Stimulated activated CD8-positive, alpha-beta memory T cell treated with anti-CD3 and anti-CD28 coated beads, Interleukin-4, amount 100 ng/mL, for 24 hours (primary cell): ENCODE results near the gene GALNT10.

Experiments
- DNase-seq: peaks from one replicate; pipeline ENCODE4 v3.0.0-alpha.2; 2020; ENCODE audit warnings: low read depth

Gene GALNT10

GRCh38 chr5:154178661-154179060 is 11.9 kb upstream of the GALNT10 start:
- no peak for DNase-seq

- no peak for DNase-seq
These were observed 10.5 kb upstream of the GALNT10 start for GRCh38 chr5:154179846-154180710.

GRCh38 chr5:154181161-154181560 is 9.4 kb upstream of the GALNT10 start:
- DNase-seq = no peak

- no peak for DNase-seq
These were observed 1.2 kb upstream of the GALNT10 start for GRCh38 chr5:154189256-154189818.

- DNase-seq = peak; percentile 64
These were observed 526 bp upstream of the GALNT10 start for GRCh38 chr5:154189819-154190594.

GRCh38 chr5:154191467-154192261 is 1.1 kb downstream of the GALNT10 start:
- DNase-seq = no peak

GRCh38 chr5:154193283-154193682 is 2.8 kb downstream of the GALNT10 start:
- no peak for DNase-seq

GRCh38 chr5:154193701-154194121 is 3.2 kb downstream of the GALNT10 start:
- no peak for DNase-seq

- no peak for DNase-seq
These were observed 4.1 kb downstream of the GALNT10 start for GRCh38 chr5:154194345-154195329.

- no peak for DNase-seq
These were observed 5.7 kb downstream of the GALNT10 start for GRCh38 chr5:154196281-154196680.

GRCh38 chr5:154196955-154197652 is 6.6 kb downstream of the GALNT10 start:
- DNase-seq = no peak

GRCh38 chr5:154197801-154198491 is 7.4 kb downstream of the GALNT10 start:
- DNase-seq = peak; percentile 46

GRCh38 chr5:154198611-154199230 is 8.2 kb downstream of the GALNT10 start:
- no peak for DNase-seq

- DNase-seq = no peak
These were observed 8.7 kb downstream of the GALNT10 start for GRCh38 chr5:154199263-154199662.

- DNase-seq = no peak
These were observed 9.2 kb downstream of the GALNT10 start for GRCh38 chr5:154199671-154200220.

- no peak for DNase-seq
These were observed 9.7 kb downstream of the GALNT10 start for GRCh38 chr5:154200221-154200620.

- DNase-seq = no peak
These were observed 10.7 kb downstream of the GALNT10 start for GRCh38 chr5:154201108-154201769.
